A673 (cell line): ENCODE data around the gene PRKD1. TPM values are rescaled to one million over a fixed set of nuclear protein-coding genes. Genes with fewer than 3 reads are reported as not detected.
"Not testable (repeated sequence)": the region's sequence is repeated elsewhere in the genome, so short reads cannot be mapped to it uniquely, and the experiment has no call there.

Experiments used
- BruUV-seq: library from RNA; stranded (reverse); fragments of 400-500 nt; replicated peaks from 2 replicates; lab custom pipeline; 2021; lab: Mats Ljungman, UMichigan
- CTCF ChIA-PET: fragments of 300-600 bp; sonication (Branson Sonifier 250); formaldehyde crosslinking; loops from one replicate; lab custom pipeline; 2022; ENCODE audit warnings: antibody characterized with exemption; lab: Charles Lee
- POLR2A ChIA-PET: fragments of 300-600 bp; sonication (Branson Sonifier 250); formaldehyde crosslinking; loops from one replicate; lab custom pipeline; 2022; ENCODE audit warnings: antibody characterized with exemption; ENCODE audit not compliant: low non-redundant PET; lab: Charles Lee
- DNase-seq: peaks from one replicate; pipeline ENCODE4 v3.0.0-alpha.2; 2015; ENCODE audit warnings: low spot score
- H3K27ac ChIP-seq: fragments of 200-600 bp; sonication (generic); 2 replicates; pipeline ENCODE4 v1.5.1; 2016; ENCODE audit warnings: mixed run types, low read depth, mild to moderate bottlenecking, mixed read lengths, antibody characterized with exemption, low read length; ENCODE audit not compliant: poor library complexity, severe bottlenecking
- H3K27me3 ChIP-seq: fragments of 200-600 bp; sonication (generic); replicated peaks from 2 replicates; pipeline ENCODE4 v1.6.1; 2017; ENCODE audit warnings: mixed run types, low read depth, mild to moderate bottlenecking, mixed read lengths, antibody characterized with exemption, low read length; ENCODE audit not compliant: insufficient read depth, poor library complexity
- H3K36me3 ChIP-seq: fragments of 200-600 bp; sonication (generic); 2 replicates; pipeline ENCODE4 v1.6.1; 2016; ENCODE audit warnings: mixed run types, mild to moderate bottlenecking, mixed read lengths, antibody characterized with exemption, low read length; ENCODE audit not compliant: insufficient read depth, poor library complexity, severe bottlenecking
- H3K4me1 ChIP-seq: fragments of 200-600 bp; sonication (generic); 2 replicates; pipeline ENCODE4 v1.6.1; 2017; ENCODE audit warnings: mixed run types, mild to moderate bottlenecking, mixed read lengths, antibody characterized with exemption, low read length; ENCODE audit not compliant: insufficient read depth, poor library complexity, severe bottlenecking
- H3K4me3 ChIP-seq: fragments of 200-600 bp; sonication (generic); 2 replicates; pipeline ENCODE4 v1.5.1; 2016; ENCODE audit warnings: low read depth, mixed run types, mild to moderate bottlenecking, mixed read lengths, low read length; ENCODE audit not compliant: poor library complexity, severe bottlenecking
- H3K9me3 ChIP-seq: fragments of 200-600 bp; sonication (generic); 2 replicates; pipeline ENCODE4 v1.6.1; 2016; ENCODE audit warnings: mixed run types, low read depth, mild to moderate bottlenecking, mixed read lengths, antibody characterized with exemption, low read length; ENCODE audit not compliant: poor library complexity, severe bottlenecking
- CTCF ChIP-seq: fragments of 300-800, 200-600 bp; sonication (generic); conservative IDR thresholded peaks from 2 replicates; pipeline ENCODE4 v1.5.1; 2017; ENCODE audit warnings: low read depth, mild to moderate bottlenecking, antibody characterized with exemption, low read length, moderate library complexity, mixed read lengths
- EZH2 ChIP-seq: fragments of 200-600 bp; sonication (generic); IDR thresholded peaks from 2 replicates; pipeline ENCODE4 v1.6.1; 2017; ENCODE audit warnings: borderline replicate concordance, low read depth, mild to moderate bottlenecking, mixed read lengths, antibody characterized with exemption, low read length; ENCODE audit not compliant: poor library complexity, severe bottlenecking
- intact Hi-C: fragments of 100-400 bp; cut with micrococcal nuclease; formaldehyde crosslinking; loops from one replicate; pipeline ENCODE4 v1.10.0; 2022; ENCODE audit not compliant: unreplicated experiment
- total RNA-seq: library from RNA; stranded (reverse); gene quantifications from 2 replicates; pipeline ENCODE4 v1.2.3, GENCODE V29; 2021

PRKD1 gene
- total RNA-seq, 1 experiment from 2014 or later = 45.7 TPM

- no peak overlapping the region for H3K27ac ChIP-seq
- no peaks in the 10 kb centered on the region for H3K9me3 ChIP-seq
- TF ChIP-seq EZH2 (no peak), CTCF (no peak)
- no peaks in the 10 kb centered on the region for H3K36me3 ChIP-seq
- ChIA-PET CTCF (no interaction called here), POLR2A (no interaction called here)
- H3K27me3 ChIP-seq = no peaks in the 10 kb centered on the region
- H3K4me1 ChIP-seq = peaks cover 19% of the 10 kb centered on the region
- H3K4me3 ChIP-seq = no peak overlapping the region
- intact Hi-C loops = no loop called here
- no TSS peak for BruUV-seq
- no peak for DNase-seq
Observed at GRCh38 chr14:29706700-29707099, 220.9 kb downstream of the PRKD1 start.

GRCh38 chr14:29705801-29706200 is 221.8 kb downstream of the PRKD1 start:
- POLR2A ChIA-PET = no interaction called here
- Histone ChIP-seq H3K27me3 (no peaks in the 10 kb centered on the region), H3K4me1 (peaks cover 18% of the 10 kb centered on the region), H3K36me3 (no peaks in the 10 kb centered on the region), H3K4me3 (no peak overlapping the region), H3K27ac (no peak overlapping the region), H3K9me3 (no peaks in the 10 kb centered on the region)
- DNase-seq = no peak
- CTCF ChIA-PET = no interaction called here
- no peak for TF ChIP-seq CTCF
- TF ChIP-seq EZH2 = no peak
- no TSS peak for BruUV-seq
- intact Hi-C loops = no loop called here

- POLR2A ChIA-PET, H3K4me3 ChIP-seq, H3K36me3 ChIP-seq, DNase-seq, H3K27ac ChIP-seq, H3K27me3 ChIP-seq, H3K4me1 ChIP-seq, BruUV-seq, H3K9me3 ChIP-seq, intact Hi-C loops, CTCF ChIA-PET: not testable (repeated sequence)
Observed at GRCh38 chr14:29689597-29689996, 238.1 kb downstream of the PRKD1 start.

- H3K36me3 ChIP-seq = no peaks in the 10 kb centered on the region
- no peak overlapping the region for H3K27ac ChIP-seq
- H3K27me3 ChIP-seq = no peaks in the 10 kb centered on the region
- no peak for TF ChIP-seq CTCF
- no peak for TF ChIP-seq EZH2
- POLR2A ChIA-PET = no interaction called here
- intact Hi-C loops = no loop called here
- no TSS peak for BruUV-seq
- no peak overlapping the region for H3K4me3 ChIP-seq
- DNase-seq = no peak
- H3K9me3 ChIP-seq = no peaks in the 10 kb centered on the region
- CTCF ChIA-PET = no interaction called here
- no peaks in the 10 kb centered on the region for H3K4me1 ChIP-seq
Observed at GRCh38 chr14:29687866-29688265, 239.8 kb downstream of the PRKD1 start.
